Measurements from ENCODE around the gene NEURL1B.
"Not testable (repeated sequence)": the region's sequence is repeated elsewhere in the genome, so short reads cannot be mapped to it uniquely, and the experiment has no call there.

The NEURL1B gene

GRCh38 chr5:172674155-172674554, 33.1 kb downstream of the NEURL1B start:
- no peak overlapping the region for H3K18ac ChIP-seq (ENCODE audit: low read length)
- H3K4me2 ChIP-seq (ENCODE audit: low read length): no peak overlapping the region
- H3K4me1 ChIP-seq (ENCODE audit: control insufficient read depth in 1 of 2, insufficient read depth in 2 of 2, low read length in 2 of 2): no peaks in the 10 kb centered on the region
- no peaks in the 10 kb centered on the region for H3K79me2 ChIP-seq (ENCODE audit: control insufficient read depth, insufficient read depth, low read length, poor library complexity)
- no peak overlapping the region for H3K23ac ChIP-seq (ENCODE audit: low read length)
- H2BK12ac ChIP-seq (ENCODE audit: low read length): no peak overlapping the region
- H3K27ac ChIP-seq (ENCODE audit: low read depth, low read length): no peak overlapping the region
- no peak overlapping the region for H3K4me3 ChIP-seq (ENCODE audit: low read depth, low read length)
- no peak for DNase-seq
- no peak overlapping the region for H4K8ac ChIP-seq (ENCODE audit: low read depth, low read length)
- H4K12ac ChIP-seq (ENCODE audit: low read depth, low read length): no peak overlapping the region
- no peaks in the 10 kb centered on the region for H3K27me3 ChIP-seq (ENCODE audit: insufficient read depth, low read length)
- H2AFZ ChIP-seq (ENCODE audit: insufficient read depth, low read length, poor library complexity): no peak overlapping the region
- no peak overlapping the region for H3K14ac ChIP-seq (ENCODE audit: low read length)
- H2BK120ac ChIP-seq (ENCODE audit: insufficient read depth, low read length, poor library complexity): no peak overlapping the region
- H2BK5ac ChIP-seq (ENCODE audit: low read depth, low read length, poor library complexity): no peak overlapping the region
- H3K9ac ChIP-seq (ENCODE audit: low read length): no peak overlapping the region
- H3K36me3 ChIP-seq (ENCODE audit: control insufficient read depth in 1 of 2, insufficient read depth in 2 of 2, low read length in 2 of 2): no peaks in the 10 kb centered on the region
- no CpG with 5 or more reads among the region's 7 CpGs for WGBS (ENCODE audit: extremely low coverage, insufficient coverage, insufficient read length)
- H3K79me1 ChIP-seq (ENCODE audit: low read length): no peaks in the 10 kb centered on the region
- no peak overlapping the region for H4K91ac ChIP-seq (ENCODE audit: low read depth, low read length)
- no peak overlapping the region for H2AK5ac ChIP-seq (ENCODE audit: low read length)
- peaks cover 3% of the 10 kb centered on the region for H3K9me3 ChIP-seq (ENCODE audit: insufficient read depth, low read depth, low read length)
- no peak overlapping the region for H3K4ac ChIP-seq (ENCODE audit: low read depth, low read length)

GRCh38 chr5:172676914-172677475, 35.9 kb downstream of the NEURL1B start:
- H3K4ac ChIP-seq (ENCODE audit: low read depth, low read length): no peak overlapping the region
- H2BK120ac ChIP-seq (ENCODE audit: insufficient read depth, low read length, poor library complexity): no peak overlapping the region
- DNase-seq: no peak
- H3K4me1 ChIP-seq (ENCODE audit: control insufficient read depth in 1 of 2, insufficient read depth in 2 of 2, low read length in 2 of 2): no peaks in the 10 kb centered on the region
- no peak overlapping the region for H4K8ac ChIP-seq (ENCODE audit: low read depth, low read length)
- no peak overlapping the region for H3K14ac ChIP-seq (ENCODE audit: low read length)
- no peak overlapping the region for H2AFZ ChIP-seq (ENCODE audit: insufficient read depth, low read length, poor library complexity)
- no peak overlapping the region for H3K9ac ChIP-seq (ENCODE audit: low read length)
- no peak overlapping the region for H3K18ac ChIP-seq (ENCODE audit: low read length)
- H3K36me3 ChIP-seq (ENCODE audit: control insufficient read depth in 1 of 2, insufficient read depth in 2 of 2, low read length in 2 of 2): no peaks in the 10 kb centered on the region
- H3K27ac ChIP-seq (ENCODE audit: low read depth, low read length): no peak overlapping the region
- no peaks in the 10 kb centered on the region for H3K79me1 ChIP-seq (ENCODE audit: low read length)
- no peak overlapping the region for H3K4me2 ChIP-seq (ENCODE audit: low read length)
- H3K23ac ChIP-seq (ENCODE audit: low read length): no peak overlapping the region
- no CpG with 5 or more reads among the region's 15 CpGs for WGBS (ENCODE audit: extremely low coverage, insufficient coverage, insufficient read length)
- no peaks in the 10 kb centered on the region for H3K79me2 ChIP-seq (ENCODE audit: control insufficient read depth, insufficient read depth, low read length, poor library complexity)
- H3K9me3 ChIP-seq (ENCODE audit: insufficient read depth, low read depth, low read length): peaks cover 3% of the 10 kb centered on the region
- H3K27me3 ChIP-seq (ENCODE audit: insufficient read depth, low read length): no peaks in the 10 kb centered on the region
- H4K91ac ChIP-seq (ENCODE audit: low read depth, low read length): no peak overlapping the region
- H2BK12ac ChIP-seq (ENCODE audit: low read length): no peak overlapping the region
- H2BK5ac ChIP-seq (ENCODE audit: low read depth, low read length, poor library complexity): no peak overlapping the region
- no peak overlapping the region for H4K12ac ChIP-seq (ENCODE audit: low read depth, low read length)
- no peak overlapping the region for H3K4me3 ChIP-seq (ENCODE audit: low read depth, low read length)
- no peak overlapping the region for H2AK5ac ChIP-seq (ENCODE audit: low read length)

GRCh38 chr5:172678362-172678874, 37.4 kb downstream of the NEURL1B start:
- H3K23ac ChIP-seq (ENCODE audit: low read length); H2AFZ ChIP-seq (ENCODE audit: insufficient read depth, low read length, poor library complexity); H3K4ac ChIP-seq (ENCODE audit: low read depth, low read length); H2BK12ac ChIP-seq (ENCODE audit: low read length); H4K12ac ChIP-seq (ENCODE audit: low read depth, low read length); H3K27me3 ChIP-seq (ENCODE audit: insufficient read depth, low read length); H2BK120ac ChIP-seq (ENCODE audit: insufficient read depth, low read length, poor library complexity); H3K36me3 ChIP-seq (ENCODE audit: control insufficient read depth in 1 of 2, insufficient read depth in 2 of 2, low read length in 2 of 2); H2AK5ac ChIP-seq (ENCODE audit: low read length); H3K4me3 ChIP-seq (ENCODE audit: low read depth, low read length); H3K9ac ChIP-seq (ENCODE audit: low read length); H2BK5ac ChIP-seq (ENCODE audit: low read depth, low read length, poor library complexity); H3K14ac ChIP-seq (ENCODE audit: low read length); H3K9me3 ChIP-seq (ENCODE audit: insufficient read depth, low read depth, low read length); DNase-seq; H3K4me2 ChIP-seq (ENCODE audit: low read length); H3K27ac ChIP-seq (ENCODE audit: low read depth, low read length); H4K8ac ChIP-seq (ENCODE audit: low read depth, low read length); H3K79me1 ChIP-seq (ENCODE audit: low read length); H3K4me1 ChIP-seq (ENCODE audit: control insufficient read depth in 1 of 2, insufficient read depth in 2 of 2, low read length in 2 of 2); H3K18ac ChIP-seq (ENCODE audit: low read length); H3K79me2 ChIP-seq (ENCODE audit: control insufficient read depth, insufficient read depth, low read length, poor library complexity): not testable (repeated sequence)
- peak overlapping the region; percentile 22 for H4K91ac ChIP-seq (ENCODE audit: low read depth, low read length)
- no CpG with 5 or more reads among the region's 5 CpGs for WGBS (ENCODE audit: extremely low coverage, insufficient coverage, insufficient read length)

- Histone ChIP-seq H2BK12ac (ENCODE audit: low read length) (no peak overlapping the region), H3K4me1 (ENCODE audit: control insufficient read depth in 1 of 2, insufficient read depth in 2 of 2, low read length in 2 of 2) (peaks cover 5 to 7% of the 10 kb centered on the region in 2 experiments), H4K8ac (ENCODE audit: low read depth, low read length) (no peak overlapping the region), H3K27ac (ENCODE audit: low read depth, low read length) (no peak overlapping the region), H2AFZ (ENCODE audit: insufficient read depth, low read length, poor library complexity) (no peak overlapping the region), H4K91ac (ENCODE audit: low read depth, low read length) (no peak overlapping the region), H3K4ac (ENCODE audit: low read depth, low read length) (no peak overlapping the region), H3K14ac (ENCODE audit: low read length) (no peak overlapping the region), H3K4me2 (ENCODE audit: low read length) (no peak overlapping the region), H3K36me3 (ENCODE audit: control insufficient read depth in 1 of 2, insufficient read depth in 2 of 2, low read length in 2 of 2) (no peaks in the 10 kb centered on the region), H3K27me3 (ENCODE audit: insufficient read depth, low read length) (peaks cover 14% of the 10 kb centered on the region), H3K79me2 (ENCODE audit: control insufficient read depth, insufficient read depth, low read length, poor library complexity) (no peaks in the 10 kb centered on the region), H2BK5ac (ENCODE audit: low read depth, low read length, poor library complexity) (no peak overlapping the region), H2AK5ac (ENCODE audit: low read length) (no peak overlapping the region), H3K18ac (ENCODE audit: low read length) (no peak overlapping the region), H3K23ac (ENCODE audit: low read length) (no peak overlapping the region), H3K9me3 (ENCODE audit: insufficient read depth, low read depth, low read length) (peaks cover 10% of the 10 kb centered on the region), H3K79me1 (ENCODE audit: low read length) (no peaks in the 10 kb centered on the region), H2BK120ac (ENCODE audit: insufficient read depth, low read length, poor library complexity) (no peak overlapping the region), H3K9ac (ENCODE audit: low read length) (no peak overlapping the region), H4K12ac (ENCODE audit: low read depth, low read length) (no peak overlapping the region), H3K4me3 (ENCODE audit: low read depth, low read length) (no peak overlapping the region)
- WGBS (ENCODE audit: extremely low coverage, insufficient coverage, insufficient read length): no CpG with 5 or more reads among the region's 7 CpGs
- DNase-seq: no peak
Measured at GRCh38 chr5:172678902-172679301, 37.8 kb downstream of the NEURL1B start.
